ENCODE data around the gene BAZ2A. TPM values are rescaled to one million over a fixed set of nuclear protein-coding genes. Genes with fewer than 3 reads are reported as not detected.

BAZ2A gene
- total and polyA plus RNA-seq, 2 experiments from 2014 or later, result 109 to 111 TPM

- DNase-seq (ENCODE audit: low spot score), result no peak
- Histone ChIP-seq H3K4me2 (no peak overlapping the region), H3K36me3 (ENCODE audit: insufficient read depth) (peaks cover 20% of the 10 kb centered on the region), H3K27ac (ENCODE audit: low read depth) (no peak overlapping the region), H4K20me1 (replicated peaks; ENCODE audit: insufficient read depth) (peaks cover 76% of the 10 kb centered on the region), H2AFZ (no peak overlapping the region), H3K27me3 (ENCODE audit: insufficient read depth) (no peaks in the 10 kb centered on the region), H3K79me2 (replicated peaks; ENCODE audit: insufficient read depth) (peaks cover 100% of the 10 kb centered on the region), H3K9me2 (ENCODE audit: insufficient read depth) (no peaks in the 10 kb centered on the region), H3F3A (replicated peaks; ENCODE audit: low read depth) (peaks cover 9% of the 10 kb centered on the region; the same call in 1 of the 2 replicates), H3K4me3 (no peak overlapping the region), H3K4me1 (ENCODE audit: insufficient read depth) (no peaks in the 10 kb centered on the region; the same call in none of the 2 replicates)
- Mint-ChIP-seq H3K4me3 (no peak overlapping the region), H3K4me1 (peaks cover 8% of the 10 kb centered on the region), H3K36me3 (ENCODE audit: low read depth) (peaks cover 64% of the 10 kb centered on the region), H3K27ac (no peak overlapping the region), H3K27me3 (ENCODE audit: insufficient read depth, low read depth, poor library complexity) (peaks cover 7% of the 10 kb centered on the region), H3K9me3 (no peaks in the 10 kb centered on the region)
- no peak for ATAC-seq
- no peak for TF ChIP-seq REST (IDR thresholded peaks at IDR 0.05; ENCODE audit: unreplicated experiment)
- TF ChIP-seq ZNF331 (CRISPR knock-in tag; IDR thresholded peaks at IDR 0.05; ENCODE audit: low read depth), result no peak
- TF ChIP-seq STAT1 (IDR thresholded peaks at IDR 0.05; ENCODE audit: unreplicated experiment), result no peak
- no peak for TF ChIP-seq ETS1 (IDR thresholded peaks at IDR 0.05)
- TF ChIP-seq CREB1 (CRISPR knock-in tag; IDR thresholded peaks at IDR 0.05; ENCODE audit: low read depth), result no peak
- TF ChIP-seq JUNB (IDR thresholded peaks at IDR 0.05; ENCODE audit: unreplicated experiment), result no peak
- TF ChIP-seq NANOG (IDR thresholded peaks at IDR 0.05; ENCODE audit: borderline replicate concordance), result no peak
Measured at GRCh38 chr12:56676851-56677580, 46.9 kb upstream of the BAZ2A start.

- Histone ChIP-seq H3K9me2 (ENCODE audit: insufficient read depth) (no peaks in the 10 kb centered on the region), H3K36me3 (ENCODE audit: insufficient read depth) (peaks cover 55% of the 10 kb centered on the region), H3K4me2 (no peak overlapping the region), H3K27me3 (ENCODE audit: insufficient read depth) (no peaks in the 10 kb centered on the region), H3K4me3 (no peak overlapping the region), H3K27ac (ENCODE audit: low read depth) (no peak overlapping the region), H3K4me1 (ENCODE audit: insufficient read depth) (no peaks in the 10 kb centered on the region; the same call in 1 of the 2 replicates), H2AFZ (no peak overlapping the region), H4K20me1 (replicated peaks; ENCODE audit: insufficient read depth) (peaks cover 49% of the 10 kb centered on the region), H3K79me2 (replicated peaks; ENCODE audit: insufficient read depth) (peaks cover 74% of the 10 kb centered on the region), H3F3A (replicated peaks; ENCODE audit: low read depth) (peaks cover 11% of the 10 kb centered on the region)
- peaks cover 4% of the 10 kb centered on the region for H3K4me1 Mint-ChIP-seq
- no peak overlapping the region for H3K27ac Mint-ChIP-seq
- no peak overlapping the region for H3K4me3 Mint-ChIP-seq
- peaks cover 83% of the 10 kb centered on the region for H3K36me3 Mint-ChIP-seq (ENCODE audit: low read depth)
- no peaks in the 10 kb centered on the region for H3K9me3 Mint-ChIP-seq
- DNase-seq (ENCODE audit: low spot score) (no peak), ATAC-seq (no peak)
- H3K27me3 Mint-ChIP-seq (ENCODE audit: insufficient read depth, low read depth, poor library complexity), result no peaks in the 10 kb centered on the region
- TF ChIP-seq ZNF462 (CRISPR knock-in tag; IDR thresholded peaks at IDR 0.05) (no peak), CTCF (conservative IDR thresholded peaks at IDR 0.05; ENCODE audit: low read depth in 2 of 2) (no peak)
Measured at GRCh38 chr12:56671608-56672007, 41.5 kb upstream of the BAZ2A start.
